ENCODE measurements around the gene PDK1.

DNA sequence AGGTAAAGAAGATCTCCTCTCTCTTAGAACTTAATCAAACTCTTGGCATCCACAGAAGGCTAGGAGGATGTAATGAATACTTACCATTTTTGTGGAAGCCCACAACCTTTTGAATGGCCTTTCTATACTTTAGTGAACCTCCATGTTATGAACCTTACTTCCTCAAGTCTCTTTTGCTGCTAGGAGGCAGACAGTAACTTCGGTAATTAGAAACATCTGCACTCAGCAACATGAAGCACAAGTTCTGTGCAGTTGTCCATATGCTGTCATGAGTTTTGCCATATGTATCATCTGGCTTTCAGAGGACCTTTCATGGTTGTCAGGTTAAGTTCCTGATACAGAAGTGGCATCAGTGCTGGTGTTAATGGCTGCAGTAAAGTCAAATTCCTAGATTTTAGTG lies 50.4 kb downstream of the PDK1 start:
- TF ChIP-seq, protein P1, sequence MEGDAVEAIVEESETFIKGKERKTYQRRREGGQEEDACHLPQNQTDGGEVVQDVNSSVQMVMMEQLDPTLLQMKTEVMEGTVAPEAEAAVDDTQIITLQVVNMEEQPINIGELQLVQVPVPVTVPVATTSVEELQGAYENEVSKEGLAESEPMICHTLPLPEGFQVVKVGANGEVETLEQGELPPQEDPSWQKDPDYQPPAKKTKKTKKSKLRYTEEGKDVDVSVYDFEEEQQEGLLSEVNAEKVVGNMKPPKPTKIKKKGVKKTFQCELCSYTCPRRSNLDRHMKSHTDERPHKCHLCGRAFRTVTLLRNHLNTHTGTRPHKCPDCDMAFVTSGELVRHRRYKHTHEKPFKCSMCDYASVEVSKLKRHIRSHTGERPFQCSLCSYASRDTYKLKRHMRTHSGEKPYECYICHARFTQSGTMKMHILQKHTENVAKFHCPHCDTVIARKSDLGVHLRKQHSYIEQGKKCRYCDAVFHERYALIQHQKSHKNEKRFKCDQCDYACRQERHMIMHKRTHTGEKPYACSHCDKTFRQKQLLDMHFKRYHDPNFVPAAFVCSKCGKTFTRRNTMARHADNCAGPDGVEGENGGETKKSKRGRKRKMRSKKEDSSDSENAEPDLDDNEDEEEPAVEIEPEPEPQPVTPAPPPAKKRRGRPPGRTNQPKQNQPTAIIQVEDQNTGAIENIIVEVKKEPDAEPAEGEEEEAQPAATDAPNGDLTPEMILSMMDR (IDR thresholded peaks at IDR 0.05; ENCODE audit: insufficient read depth, low read length, poor library complexity, severe bottlenecking), result no peak
- no peak for TF ChIP-seq EZH2phosphoT487 (conservative IDR thresholded peaks at IDR 0.05; ENCODE audit: low read length)

Measured in SU-DHL-6 (cell line).